Hippocampal formation (tissue), 2 donors: ENCODE data around the gene ZNF678.

Source experiments
- DNase-seq, 2 donors: peaks; one replicate each; lab custom pipeline; 2025; lab: John Stamatoyannopoulos, UW

The ZNF678 gene

GRCh38 chr1:227563324-227564201 is at the start of gene ZNF678:
ZNF678 (plus strand) TSS chr1:227563556; CDS start chr1:227650992, 87,436 bp downstream.
- peak; percentile 85 to 86 for DNase-seq

- DNase-seq, result no peak
Observed at GRCh38 chr1:227518876-227519275, 44.5 kb upstream of the ZNF678 start.

- no peak for DNase-seq
Observed at GRCh38 chr1:227521782-227522181, 41.6 kb upstream of the ZNF678 start.

- no peak for DNase-seq
Observed at GRCh38 chr1:227526524-227526923, 36.8 kb upstream of the ZNF678 start.

GRCh38 chr1:227532019-227532619 is 31.2 kb upstream of the ZNF678 start:
- no peak for DNase-seq

- DNase-seq, result no peak
Observed at GRCh38 chr1:227540170-227541098, 22.9 kb upstream of the ZNF678 start.

GRCh38 chr1:227541129-227541528 is 22.2 kb upstream of the ZNF678 start:
- no peak for DNase-seq

- no peak for DNase-seq
Observed at GRCh38 chr1:227541796-227542152, 21.6 kb upstream of the ZNF678 start.

GRCh38 chr1:227542153-227543120 is 20.9 kb upstream of the ZNF678 start:
- peak; percentile 51 to 78 for DNase-seq

- DNase-seq, result no peak
Observed at GRCh38 chr1:227543283-227544066, 19.9 kb upstream of the ZNF678 start.

- DNase-seq, result no peak
Observed at GRCh38 chr1:227544067-227545050, 19.0 kb upstream of the ZNF678 start.

- DNase-seq, result no peak
Observed at GRCh38 chr1:227545361-227545760, 18.0 kb upstream of the ZNF678 start.

- DNase-seq, result no peak
Observed at GRCh38 chr1:227546059-227546458, 17.3 kb upstream of the ZNF678 start.

GRCh38 chr1:227546598-227547309 is 16.6 kb upstream of the ZNF678 start:
- DNase-seq, result no peak

GRCh38 chr1:227547310-227548118 is 15.8 kb upstream of the ZNF678 start:
- DNase-seq, result no peak

GRCh38 chr1:227548119-227548397 is 15.3 kb upstream of the ZNF678 start:
- no peak for DNase-seq

GRCh38 chr1:227548448-227548847 is 14.9 kb upstream of the ZNF678 start:
- DNase-seq, result no peak

GRCh38 chr1:227549892-227550291 is 13.5 kb upstream of the ZNF678 start:
- DNase-seq, result no peak
